Kidney (tissue), 14 donors: ENCODE data around the gene MTCH2. TPM values are rescaled to one million over a fixed set of nuclear protein-coding genes. Genes with fewer than 3 reads are reported as not detected.

ENCODE experiments used
- DNase-seq, 5 donors: peaks; one replicate each; pipeline ENCODE4 v3.0.0-alpha.2; 2013 to 2020
- FAIRE-seq: peaks from 2 replicates; lab custom pipeline; 2012; peaks lifted over from hg19 to GRCh38; lab: Jason Lieb, UNC
- H3K27ac ChIP-seq, 2 donors: one replicate each; pipeline ENCODE4 v1.7.0; 2013; ENCODE audit warnings: low read depth in 2 of 2, low read length in 2 of 2, inconsistent platforms in 1 of 2
- H3K27me3 ChIP-seq: one replicate; pipeline ENCODE4 v1.7.1; 2013; ENCODE audit warnings: low read length, inconsistent platforms; ENCODE audit not compliant: control insufficient read depth, insufficient read depth
- H3K36me3 ChIP-seq, 3 donors: one replicate each; pipeline versions ENCODE4 v1.7.0 to v1.7.1; 2013; ENCODE audit warnings: low read length in 3 of 3, control low read depth in 1 of 3, inconsistent platforms in 1 of 3; ENCODE audit not compliant: insufficient read depth in 3 of 3, control insufficient read depth in 2 of 3
- H3K4me1 ChIP-seq, 3 donors: one replicate each; pipeline versions ENCODE4 v1.7.0 to v1.7.1; 2013; ENCODE audit warnings: low read length in 3 of 3, inconsistent platforms in 1 of 3, low read depth in 1 of 3; ENCODE audit not compliant: control insufficient read depth in 2 of 3, insufficient read depth in 2 of 3
- H3K4me3 ChIP-seq, 3 donors: one replicate each; pipeline versions ENCODE4 v1.7.0 to v1.8.1; 2013; ENCODE audit warnings: low read length in 3 of 3, control low read depth in 1 of 3, inconsistent platforms in 1 of 3
- H3K9ac ChIP-seq, 3 donors: one replicate each; pipeline versions ENCODE4 v1.7.0 to v1.7.1; 2013; ENCODE audit warnings: low read length in 3 of 3, control low read depth in 1 of 3, inconsistent platforms in 1 of 3
- H3K9me3 ChIP-seq, 3 donors: one replicate each; pipeline versions ENCODE4 v1.7.0 to v1.7.1; 2013; ENCODE audit warnings: low read length in 3 of 3, control low read depth in 1 of 3, inconsistent platforms in 1 of 3; ENCODE audit not compliant: control insufficient read depth in 2 of 3, insufficient read depth in 1 of 3
- CTCF ChIP-seq: IDR thresholded peaks from 3 replicates; pipeline ENCODE4 v1.5.1; 2012; ENCODE audit warnings: mild to moderate bottlenecking, moderate library complexity, borderline replicate concordance; ENCODE audit not compliant: insufficient read depth; ENCODE audit errors: extremely low read depth
- intact Hi-C: fragments of 100-400 bp; cut with DNase I; formaldehyde crosslinking; loops from one replicate; pipeline ENCODE4 v1.11.1; 2022
- polyA plus RNA-seq: library from polyadenylated mRNA; stranded (reverse); fragments of 350-450 nt; fragmentation: Illumina TruSeq; extraction: RNeasy Lipid Tissue Mini Kit (QIAGEN cat#74804); gene quantifications from one replicate; pipeline ENCODE4 v1.2.3, GENCODE V29; 2014; ENCODE audit warnings: low read depth, low replicate concordance; ENCODE audit not compliant: insufficient read depth
- total RNA-seq: library from RNA; stranded (reverse); fragmentation: NEBNext Ultra II Directional; extraction: Animal tissue kit (Norgen Biotek cat#: 25700); gene quantifications from one replicate; pipeline ENCODE4 v1.2.1, GENCODE V29; 2021
- donor health status: control.
- donor health status: control.
- donor health status: control.
- donor health status: control.
- donor health status: control.
- donor health status: DM: yes; HTN: yes; CAD: no.
- donor health status: Normal renal cell carcinoma (clear cell type).

Gene MTCH2
- total and polyA plus RNA-seq, 2 donors from 2014 or later, result 85.3 to 201 TPM

GRCh38 chr11:47589977-47590861 lies 52.1 kb downstream of the MTCH2 start:
- Histone ChIP-seq H3K27ac (no peak overlapping the region), H3K9ac (peak overlapping the region in 1 of 3 donors; percentile 20), H3K9me3 (no peaks in the 10 kb centered on the region), H3K27me3 (peaks cover 3% of the 10 kb centered on the region), H3K4me3 (peak overlapping the region in 2 of 3 donors; percentile 32 to 58), H3K4me1 (peaks cover 0 to 2% (median 0%) of the 10 kb centered on the region in 3 donors), H3K36me3 (no peaks in the 10 kb centered on the region)
- intact Hi-C loops, result no loop called here
- DNase-seq (peak; percentile 67 to 86 (median 70)), FAIRE-seq (no peak)
- TF ChIP-seq CTCF, result no peak

GRCh38 chr11:47589584-47589976 lies 52.8 kb downstream of the MTCH2 start:
- FAIRE-seq, result no peak
- intact Hi-C loops, result no loop called here
- Histone ChIP-seq H3K9ac (peak overlapping the region in 1 of 3 donors; percentile 20), H3K9me3 (no peaks in the 10 kb centered on the region), H3K27me3 (peaks cover 3% of the 10 kb centered on the region), H3K4me1 (peaks cover 0 to 2% (median 0%) of the 10 kb centered on the region in 3 donors), H3K4me3 (peak overlapping the region in 2 of 3 donors; percentile 32 to 58), H3K36me3 (no peaks in the 10 kb centered on the region), H3K27ac (no peak overlapping the region)
- peak in 4 of 5 donors; percentile 59 to 70 (median 66) for DNase-seq
- no peak for TF ChIP-seq CTCF

GRCh38 chr11:47589118-47589517 lies 53.2 kb downstream of the MTCH2 start:
- Histone ChIP-seq H3K27me3 (peaks cover 3% of the 10 kb centered on the region), H3K27ac (no peak overlapping the region), H3K36me3 (peaks cover 0 to 3% (median 3%) of the 10 kb centered on the region in 3 donors), H3K4me3 (peak overlapping the region in 1 of 3 donors; percentile 32), H3K4me1 (peaks cover 0 to 2% (median 0%) of the 10 kb centered on the region in 3 donors), H3K9ac (no peak overlapping the region), H3K9me3 (no peaks in the 10 kb centered on the region)
- no peak for TF ChIP-seq CTCF
- intact Hi-C loops, result no loop called here
- FAIRE-seq, result no peak
- DNase-seq, result no peak
